MM.1S (cell line): ENCODE measurements around the gene YBX2.

ENCODE experiments used
- DNase-seq: peaks from one replicate; pipeline ENCODE4 v3.0.0-alpha.2; 2015
- H2AFZ ChIP-seq: fragments of 300-600 bp; sonication (generic); 2 replicates; pipeline ENCODE4 v1.6.0; 2016; ENCODE audit warnings: antibody characterized with exemption, low read length
- H3F3A ChIP-seq: fragments of 300-600 bp; sonication (generic); 2 replicates; pipeline ENCODE4 v1.6.1; 2016; ENCODE audit warnings: mild to moderate bottlenecking, antibody characterized with exemption, low read length, moderate library complexity, mixed read lengths; ENCODE audit not compliant: insufficient read depth
- H3K27ac ChIP-seq: fragments of 300-600 bp; sonication (generic); 2 replicates; pipeline ENCODE4 v1.5.1; 2016; ENCODE audit warnings: mild to moderate bottlenecking, low read length
- H3K27me3 ChIP-seq: fragments of 300-600 bp; sonication (generic); replicated peaks from 2 replicates; pipeline ENCODE4 v1.6.0; 2016; ENCODE audit warnings: low read length; ENCODE audit not compliant: insufficient read depth
- H3K36me3 ChIP-seq: fragments of 300-600 bp; sonication (generic); replicated peaks from 2 replicates; pipeline ENCODE4 v1.6.1; 2016; ENCODE audit warnings: mild to moderate bottlenecking, low read length, mixed read lengths; ENCODE audit not compliant: insufficient read depth
- H3K4me1 ChIP-seq: fragments of 300-600 bp; sonication (generic); 2 replicates; pipeline ENCODE4 v1.6.1; 2016; ENCODE audit warnings: low read length, mixed read lengths
- H3K4me2 ChIP-seq: fragments of 300-600 bp; sonication (generic); 2 replicates; pipeline ENCODE4 v1.6.0; 2016; ENCODE audit warnings: low read depth, low read length
- H3K4me3 ChIP-seq: fragments of 300-600 bp; sonication (generic); 2 replicates; pipeline ENCODE4 v1.5.1; 2016; ENCODE audit warnings: low read length, mixed read lengths
- H3K79me2 ChIP-seq: fragments of 300-600 bp; sonication (generic); 2 replicates; pipeline ENCODE4 v1.6.1; 2016; ENCODE audit warnings: mixed run types, low read length, mixed read lengths
- H3K9ac ChIP-seq: fragments of 300-600 bp; sonication (generic); 2 replicates; pipeline ENCODE4 v1.6.1; 2016; ENCODE audit warnings: low read length, mixed read lengths
- H3K9me2 ChIP-seq: fragments of 300-600 bp; sonication (generic); replicated peaks from 2 replicates; pipeline ENCODE4 v1.6.1; 2016; ENCODE audit warnings: mild to moderate bottlenecking, low read length, mixed read lengths; ENCODE audit not compliant: insufficient read depth
- H3K9me3 ChIP-seq: fragments of 300-600 bp; sonication (generic); replicated peaks from 2 replicates; pipeline ENCODE4 v1.6.1; 2016; ENCODE audit warnings: mild to moderate bottlenecking, low read length, mixed read lengths; ENCODE audit not compliant: insufficient read depth
- H4K20me1 ChIP-seq: fragments of 300-600 bp; sonication (generic); 2 replicates; pipeline ENCODE4 v1.6.1; 2016; ENCODE audit warnings: mild to moderate bottlenecking, low read length, moderate library complexity, mixed read lengths; ENCODE audit not compliant: insufficient read depth
- EZH2 ChIP-seq: fragments of 300-600 bp; sonication (generic); optimal IDR thresholded peaks from 2 replicates; pipeline ENCODE3; 2017; ENCODE audit warnings: low read depth, mild to moderate bottlenecking, antibody characterized with exemption, low read length, mixed read lengths
- EZH2phosphoT487 ChIP-seq: fragments of 300-600 bp; sonication (generic); IDR thresholded peaks from 2 replicates; pipeline ENCODE4 v1.6.1; 2018; ENCODE audit warnings: antibody characterized with exemption, low read length
- TF ChIP-seq, protein P1 (sequence below): fragments of 300-600 bp; sonication (generic); IDR thresholded peaks from 2 replicates; pipeline ENCODE4 v1.5.1; 2016; ENCODE audit warnings: antibody characterized with exemption, low read length, mixed read lengths

YBX2 gene

DNA sequence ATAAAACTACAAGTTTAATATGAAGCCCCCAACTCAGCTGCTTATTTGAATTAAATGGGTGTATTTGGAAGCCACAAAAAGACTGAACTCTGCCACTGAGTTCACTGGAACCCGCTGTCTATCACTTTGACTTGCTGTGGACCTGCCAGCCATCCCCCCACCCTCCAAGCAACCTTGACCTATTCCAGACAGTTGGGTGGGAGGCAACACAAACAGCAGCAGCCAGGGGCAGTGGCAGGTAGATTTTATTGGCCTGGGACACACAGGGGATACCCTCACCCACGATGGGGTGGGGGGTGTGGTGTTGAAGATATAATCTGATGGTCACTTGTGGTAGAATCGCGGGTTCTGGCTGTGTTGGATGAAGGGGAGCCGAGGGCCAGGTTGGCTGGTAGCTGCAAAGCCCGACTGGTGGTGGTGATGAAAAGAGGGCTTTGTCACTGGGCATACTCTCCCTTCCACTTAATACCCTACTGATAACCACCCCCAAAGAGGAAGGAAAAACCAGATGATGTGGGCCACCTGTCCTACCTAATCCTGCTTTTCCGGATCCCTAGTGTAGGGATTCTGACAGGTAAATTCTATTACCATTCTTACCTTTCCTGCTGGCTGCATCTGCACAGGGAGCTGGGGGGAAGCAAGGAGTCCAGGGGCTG lies 18.1 kb upstream of the YBX2 start:
- Histone ChIP-seq H4K20me1 (peaks cover 33% of the 10 kb centered on the region), H3K9me2 (no peaks in the 10 kb centered on the region), H3K4me3 (no peak overlapping the region), H3K27me3 (no peaks in the 10 kb centered on the region), H3K9me3 (no peaks in the 10 kb centered on the region), H3K4me2 (no peak overlapping the region), H3K4me1 (peaks cover 24% of the 10 kb centered on the region), H3K79me2 (peaks cover 74% of the 10 kb centered on the region), H3F3A (peaks cover 68% of the 10 kb centered on the region), H3K9ac (no peak overlapping the region), H3K27ac (peak overlapping the region; percentile 63; the same call in 1 of the 2 replicates), H3K36me3 (peaks cover 15% of the 10 kb centered on the region), H2AFZ (no peak overlapping the region)
- TF ChIP-seq EZH2 (no peak), EZH2phosphoT487 (no peak)
- TF ChIP-seq, protein P1, sequence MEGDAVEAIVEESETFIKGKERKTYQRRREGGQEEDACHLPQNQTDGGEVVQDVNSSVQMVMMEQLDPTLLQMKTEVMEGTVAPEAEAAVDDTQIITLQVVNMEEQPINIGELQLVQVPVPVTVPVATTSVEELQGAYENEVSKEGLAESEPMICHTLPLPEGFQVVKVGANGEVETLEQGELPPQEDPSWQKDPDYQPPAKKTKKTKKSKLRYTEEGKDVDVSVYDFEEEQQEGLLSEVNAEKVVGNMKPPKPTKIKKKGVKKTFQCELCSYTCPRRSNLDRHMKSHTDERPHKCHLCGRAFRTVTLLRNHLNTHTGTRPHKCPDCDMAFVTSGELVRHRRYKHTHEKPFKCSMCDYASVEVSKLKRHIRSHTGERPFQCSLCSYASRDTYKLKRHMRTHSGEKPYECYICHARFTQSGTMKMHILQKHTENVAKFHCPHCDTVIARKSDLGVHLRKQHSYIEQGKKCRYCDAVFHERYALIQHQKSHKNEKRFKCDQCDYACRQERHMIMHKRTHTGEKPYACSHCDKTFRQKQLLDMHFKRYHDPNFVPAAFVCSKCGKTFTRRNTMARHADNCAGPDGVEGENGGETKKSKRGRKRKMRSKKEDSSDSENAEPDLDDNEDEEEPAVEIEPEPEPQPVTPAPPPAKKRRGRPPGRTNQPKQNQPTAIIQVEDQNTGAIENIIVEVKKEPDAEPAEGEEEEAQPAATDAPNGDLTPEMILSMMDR = no peak
- DNase-seq = no peak

DNA sequence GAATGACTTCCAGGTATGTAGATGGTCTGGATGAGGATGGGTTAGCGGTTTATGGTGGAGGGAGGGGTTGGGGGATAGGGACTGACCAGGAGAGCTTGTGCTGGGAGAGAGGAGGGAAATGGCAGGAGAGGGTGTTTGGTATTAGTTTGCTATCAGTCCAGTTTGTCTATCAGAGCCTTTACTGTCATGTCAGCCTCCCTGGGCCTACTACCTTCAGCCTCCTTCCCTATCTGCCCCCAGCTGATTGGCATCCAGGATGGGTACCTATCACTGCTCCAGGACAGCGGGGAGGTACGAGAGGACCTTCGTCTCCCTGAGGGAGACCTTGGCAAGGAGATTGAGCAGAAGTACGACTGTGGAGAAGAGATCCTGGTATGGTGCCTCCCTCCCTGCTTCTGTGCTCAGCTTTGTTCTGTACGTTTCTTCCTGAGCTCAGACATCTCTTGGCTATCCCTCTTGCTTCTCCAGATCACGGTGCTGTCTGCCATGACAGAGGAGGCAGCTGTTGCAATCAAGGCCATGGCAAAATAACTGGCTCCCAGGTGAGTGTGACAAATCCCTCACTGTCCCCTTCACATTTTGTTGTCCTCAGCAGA lies 16.8 kb upstream of the YBX2 start:
- H3F3A ChIP-seq = peaks cover 77% of the 10 kb centered on the region
- H3K79me2 ChIP-seq = peaks cover 75% of the 10 kb centered on the region
- DNase-seq = no peak
- no peak overlapping the region for H2AFZ ChIP-seq
- H3K27me3 ChIP-seq = no peaks in the 10 kb centered on the region
- peaks cover 24% of the 10 kb centered on the region for H3K4me1 ChIP-seq
- H3K27ac ChIP-seq = no peak overlapping the region
- H3K9ac ChIP-seq = no peak overlapping the region
- no peak overlapping the region for H3K4me3 ChIP-seq
- peaks cover 15% of the 10 kb centered on the region for H3K36me3 ChIP-seq
- H4K20me1 ChIP-seq = peaks cover 33% of the 10 kb centered on the region
- TF ChIP-seq EZH2phosphoT487 (no peak), EZH2 (no peak)
- TF ChIP-seq, protein P1 = no peak
- peak overlapping the region; percentile 68; the same call in 1 of the 2 replicates for H3K4me2 ChIP-seq
- H3K9me3 ChIP-seq = no peaks in the 10 kb centered on the region
- no peaks in the 10 kb centered on the region for H3K9me2 ChIP-seq

DNA sequence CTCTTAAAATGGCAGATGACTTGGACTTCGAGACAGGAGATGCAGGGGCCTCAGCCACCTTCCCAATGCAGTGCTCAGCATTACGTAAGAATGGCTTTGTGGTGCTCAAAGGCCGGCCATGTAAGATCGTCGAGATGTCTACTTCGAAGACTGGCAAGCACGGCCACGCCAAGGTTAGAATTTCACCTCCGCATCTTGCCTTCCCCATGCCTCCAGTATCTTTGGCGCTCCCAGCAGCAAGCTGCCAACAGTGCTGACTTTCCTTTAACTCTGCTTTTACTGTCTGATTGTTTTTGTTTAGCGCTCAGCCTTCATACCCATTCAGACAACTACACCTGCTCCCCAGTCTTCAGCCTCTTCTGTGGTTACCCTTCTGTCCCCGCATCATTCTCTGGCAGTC lies 15.2 kb upstream of the YBX2 start:
- Histone ChIP-seq H3K9me3 (no peaks in the 10 kb centered on the region), H3K27me3 (no peaks in the 10 kb centered on the region), H2AFZ (no peak overlapping the region), H3K27ac (peak overlapping the region; percentile 100; the same call in 1 of the 2 replicates), H3K4me1 (peaks cover 19% of the 10 kb centered on the region), H3K4me3 (peak overlapping the region; percentile 97), H3K9ac (peak overlapping the region; percentile 100; the same call in 1 of the 2 replicates), H3K36me3 (peaks cover 15% of the 10 kb centered on the region), H3K4me2 (peak overlapping the region; percentile 68), H3F3A (peaks cover 74% of the 10 kb centered on the region), H3K9me2 (no peaks in the 10 kb centered on the region), H4K20me1 (peaks cover 33% of the 10 kb centered on the region), H3K79me2 (peaks cover 68% of the 10 kb centered on the region)
- TF ChIP-seq, protein P1 = no peak
- TF ChIP-seq EZH2phosphoT487 (no peak), EZH2 (no peak)
- no peak for DNase-seq
